Stimulated activated CD4-positive, alpha-beta T cell treated with anti-CD3 and anti-CD28 coated beads, Interleukin-12 subunit alpha, Interleukin-12 subunit beta, amount 100 ng/mL, for 48 hours (primary cell): ENCODE measurements around the gene PSMG3.
"Not testable (repeated sequence)": the region's sequence is repeated elsewhere in the genome, so short reads cannot be mapped to it uniquely, and the experiment has no call there.

Source experiments
- DNase-seq, 3 donors: peaks; one replicate each; pipeline ENCODE4 v3.0.0-alpha.2; 2020; ENCODE audit warnings: low read depth in 2 of 3, low spot score in 1 of 3

PSMG3 gene

DNA sequence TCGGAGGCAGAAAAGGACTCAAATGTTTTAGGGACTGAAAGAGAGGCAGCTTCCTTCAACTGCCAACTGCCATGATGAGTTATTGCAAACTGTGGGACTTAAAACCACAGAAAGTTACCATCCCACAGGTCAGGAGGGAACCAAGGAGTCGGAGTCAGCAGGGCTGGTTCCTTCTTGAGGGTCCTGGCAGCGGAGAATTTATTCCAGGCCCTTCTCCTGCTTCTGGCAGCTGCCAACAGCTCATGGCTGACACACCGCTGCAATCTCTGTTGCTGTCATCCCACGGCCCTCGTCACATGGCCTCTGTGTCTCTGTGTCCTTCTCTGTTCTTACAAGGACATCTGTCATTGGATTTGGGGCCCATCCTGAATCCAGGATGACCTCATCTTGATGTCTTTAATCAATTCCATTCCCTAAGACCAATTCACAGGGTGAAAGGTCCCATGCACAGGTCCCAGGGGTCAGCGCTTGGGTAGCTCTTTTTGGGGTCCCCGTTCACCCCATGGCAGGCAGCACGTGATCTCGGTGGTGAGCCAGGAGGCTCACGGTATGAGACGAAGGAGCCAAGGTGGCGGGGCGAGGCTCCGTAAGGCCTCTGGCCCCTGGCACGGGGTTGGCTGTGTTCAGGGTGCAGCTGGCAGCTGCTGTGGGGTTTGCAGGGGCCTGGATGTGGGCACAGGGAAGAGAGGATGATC lies 27.4 kb upstream of the PSMG3 start:
- no peak for DNase-seq

DNA sequence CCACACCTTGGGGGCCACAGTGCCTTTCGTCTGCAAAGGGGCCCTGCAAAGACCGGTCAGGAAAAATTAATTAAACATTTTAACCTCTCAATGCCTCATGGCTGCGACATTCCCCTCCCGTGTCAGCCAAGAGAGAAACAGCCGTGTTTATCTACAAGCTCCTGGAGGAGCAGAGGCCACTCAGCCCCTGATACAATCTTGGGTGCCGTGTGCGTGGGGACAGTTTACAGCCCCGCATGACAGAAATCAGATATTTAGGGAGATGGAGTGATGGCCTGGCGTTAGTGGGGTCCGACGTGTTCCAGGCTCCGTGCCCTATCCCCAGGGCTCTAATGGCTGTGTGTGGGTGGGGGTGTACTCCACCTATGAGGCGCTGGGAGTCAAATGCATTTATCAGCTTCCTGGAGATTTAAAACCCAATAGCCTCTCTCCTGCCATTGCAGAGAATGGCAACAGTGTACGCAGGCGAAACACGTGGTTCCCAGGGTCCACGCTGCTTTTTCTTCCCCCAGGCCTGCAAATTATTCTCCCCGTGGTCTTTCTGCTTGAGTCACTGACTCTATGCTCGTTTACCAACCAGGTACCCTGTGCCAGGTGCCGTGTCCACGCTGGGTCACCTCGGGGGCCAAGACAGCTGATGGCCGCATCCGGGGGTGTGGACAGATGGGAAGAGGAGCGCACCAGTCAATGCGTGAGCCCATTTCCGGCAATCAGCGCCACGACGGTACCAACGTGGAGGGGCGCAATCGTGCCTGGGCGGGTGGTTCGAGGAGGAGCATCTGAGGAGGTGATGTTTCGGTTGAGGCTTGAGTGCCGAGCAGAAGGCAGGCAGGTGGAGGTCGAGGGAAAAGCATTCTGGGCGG lies 26.6 kb upstream of the PSMG3 start:
- DNase-seq = no peak

DNA sequence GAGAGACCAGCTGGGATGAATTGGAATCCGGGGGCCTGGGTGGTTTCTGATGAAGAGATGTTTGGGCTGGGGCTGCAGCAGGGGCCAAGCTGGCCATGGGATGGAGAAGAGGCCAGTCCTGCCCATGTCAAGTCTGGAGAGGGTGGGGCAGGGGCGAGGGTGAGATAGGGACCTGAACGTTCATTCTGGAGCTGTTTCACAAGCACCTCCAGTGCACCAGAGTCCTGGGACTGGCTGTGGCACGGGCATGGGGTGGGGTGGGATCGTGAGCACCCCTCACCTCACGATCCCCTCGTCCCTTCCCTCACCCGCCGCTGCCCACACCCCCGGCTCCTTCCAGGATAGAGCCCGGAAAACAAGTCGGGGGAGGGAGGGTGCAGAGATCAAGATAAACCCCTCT lies 25.8 kb upstream of the PSMG3 start:
- no peak for DNase-seq

DNA sequence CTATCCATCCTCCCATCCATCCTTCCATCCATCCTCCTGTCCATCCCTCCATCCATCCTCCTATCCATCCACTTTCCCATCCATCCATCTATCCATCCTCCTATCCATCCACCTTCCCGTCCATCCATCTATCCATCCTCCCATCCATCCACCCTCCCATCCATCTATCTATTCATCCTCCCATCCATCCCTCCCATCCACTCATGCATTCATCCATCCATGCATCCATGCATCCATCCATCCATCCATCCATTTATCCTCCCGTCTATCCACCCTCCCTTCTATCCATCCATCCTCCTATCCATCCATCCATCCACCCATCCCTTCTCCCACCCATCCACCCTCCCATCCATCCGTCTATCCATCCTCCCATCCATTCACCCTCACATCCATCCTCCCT lies 25.2 kb upstream of the PSMG3 start:
- DNase-seq = no peak

DNA sequence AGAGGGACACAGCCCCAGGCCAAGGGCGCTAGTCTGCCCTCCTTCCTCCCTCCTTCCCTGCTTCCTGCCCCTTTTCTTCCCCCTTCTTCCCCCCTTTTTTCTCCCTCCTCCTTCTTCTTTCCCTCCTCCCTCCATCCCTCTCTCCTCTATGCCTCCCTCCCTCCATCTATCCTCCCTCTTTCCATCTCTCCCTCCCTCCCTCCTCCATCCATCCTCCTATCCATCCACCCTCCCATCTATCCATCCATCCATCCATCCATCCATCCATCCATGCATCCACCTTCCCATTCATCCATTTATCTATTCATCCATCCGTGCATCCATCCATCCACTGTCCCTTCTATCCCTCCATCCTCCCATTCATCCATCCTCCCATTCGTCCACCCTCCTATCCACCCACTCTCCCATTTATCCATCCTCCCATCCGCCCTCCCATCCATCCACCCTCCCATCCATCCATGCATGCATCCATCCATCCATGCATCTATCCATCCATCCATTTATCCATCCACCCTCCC lies 24.1 kb upstream of the PSMG3 start:
- DNase-seq = no peak

DNA sequence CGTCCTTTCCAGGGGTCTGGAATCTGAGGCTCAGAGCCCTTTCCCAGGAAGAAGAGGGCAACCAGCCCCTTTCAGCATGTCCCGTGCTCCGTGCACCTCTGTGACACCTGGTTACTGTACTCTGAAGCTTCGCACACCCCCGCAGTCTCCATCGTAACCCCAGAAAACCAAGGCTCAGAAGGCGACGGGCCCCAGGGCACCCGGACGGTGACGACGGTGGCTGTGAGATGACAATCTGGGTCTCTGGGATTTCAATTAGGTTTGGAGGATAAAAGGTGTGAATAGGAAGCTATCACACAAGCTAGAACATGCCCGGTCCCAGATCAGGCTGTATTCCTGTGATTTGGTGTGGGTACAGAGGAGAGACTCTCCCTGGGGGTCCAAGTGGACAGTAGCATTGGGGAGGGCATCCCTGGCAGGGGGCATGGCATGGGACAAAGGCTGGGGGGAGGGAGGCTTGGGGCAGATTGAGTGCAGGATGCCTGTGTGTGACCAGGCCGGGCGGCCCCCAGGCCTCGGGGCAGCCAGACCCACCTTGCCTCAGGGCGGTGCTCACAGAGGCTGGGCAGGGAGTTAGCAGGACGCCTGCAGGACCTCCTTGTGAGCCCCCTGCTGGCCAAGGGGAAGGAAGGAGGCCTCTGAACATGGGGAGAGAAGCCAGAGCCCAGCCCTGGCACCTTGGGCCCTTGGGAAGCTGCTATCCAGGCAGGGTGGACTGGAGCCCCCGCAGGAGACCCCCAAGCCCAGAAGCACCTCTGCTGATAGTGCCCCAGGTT lies 23.4 kb upstream of the PSMG3 start:
- no peak for DNase-seq

DNA sequence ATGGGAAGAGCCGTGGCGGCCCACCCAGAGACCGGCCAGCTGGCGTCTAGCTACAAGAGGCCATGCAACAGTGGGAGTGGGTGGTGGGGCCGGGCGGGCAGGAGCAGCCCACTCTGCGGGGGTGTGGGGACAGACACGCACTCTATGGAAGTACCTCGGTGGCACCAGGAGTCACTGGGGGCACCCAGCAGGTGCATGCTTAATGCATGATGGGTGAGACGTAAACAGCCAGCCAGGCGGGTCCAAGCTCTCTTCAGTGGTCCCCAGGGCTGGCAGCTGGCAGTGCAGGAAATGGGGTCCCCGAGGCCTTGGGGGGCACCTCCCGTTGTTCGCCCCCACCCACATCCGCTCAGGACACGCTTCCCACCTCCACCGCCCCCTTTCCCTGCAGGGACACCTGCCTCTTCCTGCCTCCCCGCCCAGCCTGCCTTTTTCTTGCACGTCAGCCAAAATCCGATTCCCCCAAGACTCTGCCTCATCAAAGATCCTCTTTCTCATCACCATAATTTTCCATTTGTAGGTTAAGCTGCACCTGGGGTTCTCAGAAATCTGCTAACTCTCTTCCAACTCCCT lies 22.6 kb upstream of the PSMG3 start:
- no peak for DNase-seq

DNA sequence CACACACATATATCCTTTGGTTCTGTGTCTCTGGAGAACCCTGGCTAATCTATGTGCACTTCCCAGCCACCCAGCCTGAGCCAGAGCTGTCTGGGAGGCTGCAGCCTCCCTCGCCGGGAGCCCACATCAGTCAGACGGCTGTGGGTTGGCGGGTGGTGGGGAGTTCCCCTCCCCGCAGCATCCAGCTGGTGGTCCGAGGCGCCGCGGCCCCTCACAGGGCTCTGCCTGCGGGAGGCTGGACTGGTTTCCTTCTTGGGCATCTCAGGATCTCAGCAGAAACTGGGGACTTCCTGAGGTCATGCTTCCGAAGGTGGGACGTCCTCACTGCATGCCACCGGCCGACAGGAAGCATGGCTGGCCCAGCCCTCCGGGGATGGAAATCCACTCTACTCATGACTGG lies 22.0 kb upstream of the PSMG3 start:
- no peak for DNase-seq

DNA sequence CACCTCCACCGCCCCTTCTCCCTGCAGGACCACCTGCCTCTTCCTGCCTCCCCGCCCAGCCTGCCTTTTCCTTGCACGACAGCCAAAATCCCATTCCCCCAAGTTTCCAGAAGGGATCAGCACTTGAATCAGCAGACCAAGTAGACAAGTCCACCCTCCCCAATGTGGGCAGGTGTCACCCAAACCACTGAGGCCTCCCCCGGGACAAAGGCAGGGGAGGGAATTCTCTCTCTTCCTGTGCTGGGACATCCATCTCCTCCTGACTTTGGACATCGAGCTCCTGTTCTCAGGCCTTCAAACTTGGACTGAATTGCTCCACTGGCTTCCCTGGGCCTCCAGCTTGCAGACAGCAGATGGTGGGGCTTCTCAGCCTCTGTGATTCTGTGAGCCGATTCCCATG lies 21.6 kb upstream of the PSMG3 start:
- DNase-seq = no peak

DNA sequence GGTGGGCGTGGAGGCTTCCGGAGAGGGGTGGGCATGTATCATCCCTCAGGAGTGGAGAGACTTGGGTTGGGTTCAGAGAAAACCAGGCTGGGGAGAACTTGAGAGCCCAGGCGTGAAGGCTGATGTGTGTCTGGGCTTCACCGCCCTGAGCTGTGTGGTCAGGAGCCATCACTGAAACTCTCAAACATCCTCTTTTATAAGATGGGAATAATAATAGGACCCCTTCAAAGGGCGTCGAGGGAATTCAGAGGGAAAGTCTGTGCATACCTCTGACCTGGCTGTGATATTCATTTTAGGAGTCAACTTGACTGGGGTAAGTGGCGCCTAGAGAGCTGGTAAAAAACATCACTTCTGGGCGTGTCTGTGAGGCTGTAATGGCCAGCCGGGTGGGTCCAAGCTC lies 21.1 kb upstream of the PSMG3 start:
- DNase-seq = no peak

DNA sequence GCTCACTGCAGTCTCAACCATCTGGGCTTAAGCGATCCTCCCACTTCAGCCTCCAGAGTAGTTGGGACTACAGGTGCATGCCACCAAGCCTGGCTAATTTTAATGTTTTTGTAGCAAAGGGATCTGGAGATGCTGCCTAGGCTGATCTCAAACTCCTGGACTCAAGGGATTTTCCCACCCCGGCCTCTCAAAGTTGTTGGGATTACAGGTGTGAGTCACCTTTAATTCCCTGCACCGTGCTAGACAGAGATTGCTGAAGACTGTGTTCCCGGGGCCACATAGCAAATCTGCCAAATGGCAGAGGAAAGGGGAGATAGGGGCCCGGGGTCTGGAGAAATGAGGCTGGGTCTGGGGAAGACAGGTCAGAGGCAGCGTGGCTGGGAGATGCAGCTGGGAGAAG lies 20.6 kb upstream of the PSMG3 start:
- DNase-seq = no peak

DNA sequence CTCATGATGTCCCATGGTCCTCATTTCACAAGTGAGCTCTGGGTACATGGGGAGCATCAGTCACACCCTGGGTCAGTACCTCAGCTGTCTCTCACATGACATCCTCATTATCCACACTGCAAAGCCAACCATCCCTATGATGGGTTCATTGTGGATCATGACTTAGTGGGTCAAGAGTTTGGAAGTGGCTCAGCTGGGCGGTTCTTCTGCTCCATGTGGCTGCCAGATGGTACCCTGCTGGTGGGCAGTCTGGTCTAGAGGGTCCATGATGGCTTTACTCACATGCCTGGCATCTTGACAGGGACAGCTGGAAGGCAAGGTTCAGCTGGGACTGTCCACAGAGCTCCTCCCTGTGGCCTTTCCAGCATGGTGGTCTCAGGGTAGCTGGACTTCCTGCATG lies 19.1 kb upstream of the PSMG3 start:
- DNase-seq = no peak

DNA sequence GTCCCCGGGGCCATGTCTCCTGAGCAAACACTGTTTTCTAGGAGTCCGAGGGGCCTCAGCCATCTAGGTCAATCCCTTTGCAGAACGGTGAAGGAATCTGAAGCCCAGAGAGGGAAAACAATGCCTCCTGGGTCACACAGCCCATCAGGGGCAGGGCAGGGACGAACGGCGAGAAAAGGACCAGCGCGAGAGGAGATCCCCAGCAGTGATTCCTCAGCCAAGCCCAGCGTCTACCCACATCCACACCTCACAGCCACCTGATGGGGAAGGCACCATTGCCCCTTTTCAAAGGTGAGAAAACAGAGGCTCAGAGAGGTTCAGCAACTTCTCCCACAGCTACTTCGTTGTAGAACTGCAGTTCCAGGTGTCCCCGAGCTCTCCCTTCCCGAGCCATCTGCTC lies 17.9 kb upstream of the PSMG3 start:
- no peak for DNase-seq

DNA sequence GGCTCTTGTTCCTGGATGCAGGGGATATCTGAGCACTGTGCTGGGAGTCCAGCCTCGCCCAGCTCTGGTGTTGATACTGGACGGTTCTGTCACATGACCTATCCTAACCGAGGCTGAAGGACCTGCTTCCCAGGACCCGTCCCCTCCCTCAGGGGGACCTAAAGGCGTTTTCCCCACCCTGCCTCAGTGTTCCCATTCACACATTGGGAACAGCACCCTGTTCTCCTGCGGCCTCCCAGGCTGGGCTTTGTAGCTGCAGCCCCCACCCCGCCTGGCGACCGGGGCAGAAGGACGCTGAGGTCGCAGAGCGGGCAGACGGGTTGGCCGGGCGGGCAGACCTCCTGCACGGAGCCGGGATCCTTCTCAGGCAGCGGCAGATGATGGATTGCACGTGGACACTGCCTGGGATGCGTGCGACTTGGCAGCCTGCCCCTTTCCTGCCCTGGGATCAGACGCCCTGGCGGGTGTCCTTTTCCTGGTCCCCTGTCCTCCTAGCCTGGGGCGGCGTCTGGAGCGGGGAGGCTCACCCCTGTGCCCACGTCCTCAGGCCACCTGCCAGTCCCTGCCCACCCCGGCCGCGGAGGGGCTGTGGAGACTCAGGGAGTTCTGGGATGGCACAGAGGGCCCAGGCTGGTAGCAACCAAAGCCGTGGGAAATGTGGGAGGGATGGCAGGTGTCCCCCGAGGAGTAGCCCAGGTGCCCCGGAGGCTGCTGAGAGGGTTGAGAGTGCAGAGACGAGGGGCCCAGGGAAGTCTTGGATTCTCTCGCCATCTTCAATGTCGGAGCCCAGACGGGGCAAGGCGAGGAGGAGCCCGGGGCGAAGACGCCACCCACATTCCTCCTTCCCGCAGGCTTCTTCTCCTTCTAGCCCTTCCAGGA lies 17.2 kb upstream of the PSMG3 start:
- no peak for DNase-seq

DNA sequence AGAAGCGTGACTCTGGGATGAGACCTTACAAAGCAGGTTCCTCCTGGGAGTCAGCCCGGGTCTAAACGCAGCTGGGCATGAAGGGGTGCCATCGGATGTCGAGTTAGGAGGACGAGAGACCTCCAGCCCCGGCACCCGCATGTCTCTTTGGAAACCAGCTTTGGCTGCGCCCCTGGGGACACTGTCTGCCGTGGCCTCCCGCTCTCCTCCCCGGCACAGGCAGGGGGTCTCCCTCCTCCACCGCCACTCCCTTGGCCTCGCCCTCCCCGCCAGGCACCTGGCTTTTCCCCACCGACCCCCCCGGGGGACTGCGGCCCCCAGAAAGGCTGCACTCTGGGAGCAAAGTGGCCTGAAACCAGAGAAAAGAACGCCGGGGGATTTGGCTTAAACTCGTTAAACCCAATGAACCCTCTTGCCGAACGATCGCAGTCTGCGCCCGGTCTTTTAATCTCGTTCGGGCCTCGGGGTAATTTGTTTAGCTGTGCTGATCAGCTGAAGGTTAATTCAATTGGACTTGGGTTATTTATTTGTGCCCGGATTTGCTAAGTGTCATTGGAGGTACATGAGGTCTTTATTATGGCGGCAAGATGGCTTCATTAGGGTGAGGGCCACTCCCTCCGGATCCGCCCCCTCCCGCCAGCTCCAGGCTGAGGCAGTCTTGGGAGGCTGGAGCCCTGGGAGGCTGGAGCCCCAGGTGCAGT lies 16.4 kb upstream of the PSMG3 start:
- no peak for DNase-seq

DNA sequence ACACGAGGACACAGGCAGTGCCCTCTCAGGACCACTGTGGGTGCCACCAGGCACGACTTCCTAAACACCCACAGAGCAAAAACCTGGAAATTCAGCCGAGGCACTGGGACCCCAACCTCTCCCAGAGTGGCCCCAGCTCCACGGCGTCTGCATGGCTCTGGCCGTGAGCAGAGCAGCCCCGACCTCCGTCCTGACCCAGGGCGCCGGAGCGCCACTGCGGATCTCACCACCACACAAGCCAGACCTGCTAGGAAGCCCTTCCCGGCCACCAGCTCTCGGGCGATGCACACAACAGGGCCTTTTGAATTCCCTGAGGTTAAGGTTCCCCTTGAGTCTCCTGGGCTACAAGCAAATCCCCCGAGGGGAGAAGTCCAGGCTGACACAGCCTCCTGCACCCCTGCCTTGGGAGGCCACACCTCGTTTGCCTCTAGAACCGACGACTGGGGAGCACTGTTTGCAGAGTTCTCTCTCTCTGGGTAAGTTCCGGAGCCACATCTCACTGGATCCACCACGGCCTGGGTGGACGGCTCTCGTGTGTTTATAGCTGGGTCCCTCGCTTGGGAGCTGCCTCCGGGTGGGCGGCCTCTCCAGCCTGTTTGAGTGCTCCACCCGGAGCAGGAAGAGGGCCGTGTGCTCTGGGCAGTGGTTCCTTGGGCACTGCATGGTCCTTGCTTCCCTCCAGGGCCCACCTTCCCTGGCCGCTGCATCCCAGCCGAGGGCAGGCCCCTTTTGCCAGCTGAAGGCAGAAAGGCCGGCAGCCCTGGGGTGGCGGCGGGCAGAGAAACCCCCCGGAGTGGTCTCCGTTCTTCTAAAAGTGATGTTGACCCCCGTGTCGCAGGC lies 15.5 kb upstream of the PSMG3 start:
- DNase-seq = no peak

DNA sequence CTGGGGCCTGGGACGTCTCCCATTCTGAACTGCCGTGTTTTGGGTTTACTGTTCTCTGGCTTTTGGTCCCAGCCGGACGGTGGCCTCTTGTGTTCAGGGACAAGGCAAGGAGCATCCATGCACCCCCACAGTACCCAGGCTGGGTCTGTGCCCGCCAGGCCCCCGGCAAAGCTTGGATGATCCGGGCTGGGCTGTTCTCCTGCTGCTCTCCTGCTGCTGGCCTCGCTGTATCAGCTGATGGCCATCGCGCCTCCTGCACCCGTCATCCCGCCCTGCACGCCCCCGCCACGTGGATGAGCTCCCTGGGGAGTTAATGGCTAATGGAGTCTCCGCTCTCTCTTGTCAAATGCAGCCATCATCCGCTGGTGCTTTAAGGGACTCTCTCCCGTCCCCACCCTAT lies 14.9 kb upstream of the PSMG3 start:
- DNase-seq = no peak

DNA sequence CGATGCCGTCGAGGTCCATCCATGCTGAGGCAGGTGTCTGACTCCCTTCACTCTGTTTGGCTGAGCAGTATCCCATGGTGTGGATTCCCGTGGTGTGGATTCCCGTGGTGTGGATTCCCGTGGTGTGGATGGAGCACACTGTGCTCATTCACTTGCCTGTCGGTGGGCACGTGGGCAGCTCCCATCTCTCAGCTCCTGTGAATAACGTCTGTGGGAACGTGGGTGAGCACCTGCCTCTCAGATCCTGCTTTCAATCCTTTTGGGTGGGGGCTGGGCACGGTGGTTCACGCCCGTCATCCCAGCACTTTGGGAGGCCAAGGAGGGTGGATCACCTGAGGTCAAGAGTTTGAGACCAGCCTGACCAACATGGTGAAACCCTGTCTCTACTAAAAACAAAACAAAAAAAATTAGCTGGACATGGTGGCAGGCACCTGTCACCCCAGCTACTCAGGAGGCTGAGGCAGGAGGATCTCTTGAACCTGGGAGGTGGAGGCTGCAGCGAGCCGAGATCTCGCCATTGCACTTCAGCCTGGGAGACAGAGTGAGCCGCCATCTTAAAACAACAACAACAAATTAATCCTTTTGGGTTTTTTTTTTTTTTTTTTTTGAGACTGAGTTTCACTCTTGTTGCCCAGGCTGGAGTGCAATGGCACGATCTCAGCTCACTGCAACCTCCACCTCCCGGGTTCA lies 13.6 kb upstream of the PSMG3 start:
- not testable (repeated sequence) for DNase-seq
